Measurements from ENCODE around the gene ACVR1C. TPM values are rescaled to one million over a fixed set of nuclear protein-coding genes. Genes with fewer than 3 reads are reported as not detected.
"Not testable (repeated sequence)": the region's sequence is repeated elsewhere in the genome, so short reads cannot be mapped to it uniquely, and the experiment has no call there.

Gene ACVR1C
- total RNA-seq, 1 experiment from 2014 or later = not detected

GRCh38 chr2:157593411-157593810 is 35.3 kb downstream of the ACVR1C start:
- in situ Hi-C loops (cut with HindIII; ENCODE audit: low pct_unique_long_range_greater_than_20kb, low sequenced_read_pairs) = no loop called here
- DNase-seq (ENCODE audit: low read depth) = no peak

- no peak for DNase-seq (ENCODE audit: low read depth)
- in situ Hi-C loops (cut with HindIII; ENCODE audit: low pct_unique_long_range_greater_than_20kb, low sequenced_read_pairs) = no loop called here
Observed at GRCh38 chr2:157592948-157593347, 35.7 kb downstream of the ACVR1C start.

DNA sequence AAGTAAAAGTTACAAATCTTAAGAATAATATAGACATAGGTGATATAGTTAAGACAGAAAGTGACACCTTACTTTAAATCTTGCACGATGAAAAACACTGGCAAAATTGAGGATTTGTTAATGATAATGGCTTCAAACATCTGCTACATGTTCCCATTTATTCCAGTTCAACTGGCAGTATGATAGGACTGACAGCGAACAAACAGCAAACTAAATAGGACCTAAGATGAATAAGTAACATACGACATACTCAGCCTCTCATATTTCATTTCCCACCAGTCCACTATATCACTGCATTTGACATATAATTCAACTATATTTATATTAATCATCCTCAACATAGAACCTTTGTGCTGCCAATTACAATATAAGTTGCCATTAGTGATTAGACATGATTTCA is 36.3 kb downstream of the ACVR1C start:
- in situ Hi-C loops (cut with HindIII; ENCODE audit: low pct_unique_long_range_greater_than_20kb, low sequenced_read_pairs) = no loop called here
- no peak for DNase-seq (ENCODE audit: low read depth)

DNA sequence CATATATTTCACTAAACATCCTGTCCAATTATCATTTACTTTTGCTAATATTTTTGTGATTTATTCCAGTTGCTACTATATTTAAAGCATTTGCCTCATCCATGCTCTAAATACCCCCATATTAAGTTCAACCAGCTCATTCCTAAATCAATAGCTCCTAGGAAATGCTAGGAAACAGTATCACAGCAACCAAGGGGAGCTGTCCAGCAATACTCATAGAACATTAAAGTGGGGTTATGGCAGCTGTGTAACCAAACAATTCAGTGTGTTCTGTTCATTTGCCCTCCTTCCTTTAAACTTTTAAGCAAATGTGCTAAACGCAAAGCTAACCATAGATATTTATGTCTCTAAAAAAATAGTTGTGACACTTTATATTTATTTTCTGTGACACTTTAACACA is 41.1 kb downstream of the ACVR1C start:
- in situ Hi-C loops (cut with HindIII; ENCODE audit: low pct_unique_long_range_greater_than_20kb, low sequenced_read_pairs) = no loop called here
- DNase-seq (ENCODE audit: low read depth) = no peak

DNA sequence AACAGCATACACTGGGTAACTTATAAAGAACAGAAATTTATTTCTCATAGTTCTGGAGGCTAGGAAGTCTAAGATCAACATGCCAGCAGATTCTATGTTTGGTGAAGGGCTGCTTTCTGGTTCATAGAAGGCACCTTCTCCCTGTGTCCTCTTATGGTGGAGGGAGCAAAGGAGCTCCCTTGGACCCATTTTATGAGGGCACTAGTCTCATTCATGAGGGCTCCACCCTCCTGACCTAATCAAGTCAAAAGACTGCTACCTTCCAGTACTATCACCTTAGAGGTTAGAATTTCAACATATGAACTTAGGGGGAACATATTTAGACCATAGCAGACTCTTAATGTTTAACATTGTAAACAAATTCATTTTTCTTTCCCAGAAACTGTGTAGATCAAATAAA is 54.5 kb downstream of the ACVR1C start:
- DNase-seq (ENCODE audit: low read depth) = no peak
- in situ Hi-C loops (cut with HindIII; ENCODE audit: low pct_unique_long_range_greater_than_20kb, low sequenced_read_pairs) = no loop called here

GRCh38 chr2:157572725-157573124 is 55.9 kb downstream of the ACVR1C start:
- no peak for DNase-seq (ENCODE audit: low read depth)
- in situ Hi-C loops (cut with HindIII; ENCODE audit: low pct_unique_long_range_greater_than_20kb, low sequenced_read_pairs) = no loop called here

GRCh38 chr2:157566623-157567022 is 62.0 kb downstream of the ACVR1C start:
- in situ Hi-C loops (cut with HindIII; ENCODE audit: low pct_unique_long_range_greater_than_20kb, low sequenced_read_pairs); DNase-seq (ENCODE audit: low read depth): not testable (repeated sequence)

GRCh38 chr2:157566113-157566512 is 62.6 kb downstream of the ACVR1C start:
- DNase-seq (ENCODE audit: low read depth); in situ Hi-C loops (cut with HindIII; ENCODE audit: low pct_unique_long_range_greater_than_20kb, low sequenced_read_pairs): not testable (repeated sequence)

DNA sequence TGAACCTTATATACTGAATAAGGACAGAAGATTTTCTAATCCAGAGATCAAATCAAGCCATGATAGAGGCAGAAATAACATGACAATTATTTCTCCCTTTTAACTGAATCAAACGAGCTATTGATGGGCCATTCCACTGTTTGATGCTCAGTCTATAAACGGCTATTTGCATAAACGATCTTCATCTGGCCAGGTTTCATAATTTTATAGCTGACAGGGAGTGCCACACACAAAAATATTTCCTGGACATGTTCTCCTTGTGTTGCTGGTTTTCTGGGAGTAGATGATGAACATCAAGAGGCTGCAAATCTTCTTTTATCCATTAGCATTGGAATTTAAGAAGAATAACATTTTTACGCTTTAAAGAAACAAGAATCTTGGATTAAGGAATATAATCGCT is 63.1 kb downstream of the ACVR1C start:
- in situ Hi-C loops (cut with HindIII; ENCODE audit: low pct_unique_long_range_greater_than_20kb, low sequenced_read_pairs) = no loop called here
- no peak for DNase-seq (ENCODE audit: low read depth)

DNA sequence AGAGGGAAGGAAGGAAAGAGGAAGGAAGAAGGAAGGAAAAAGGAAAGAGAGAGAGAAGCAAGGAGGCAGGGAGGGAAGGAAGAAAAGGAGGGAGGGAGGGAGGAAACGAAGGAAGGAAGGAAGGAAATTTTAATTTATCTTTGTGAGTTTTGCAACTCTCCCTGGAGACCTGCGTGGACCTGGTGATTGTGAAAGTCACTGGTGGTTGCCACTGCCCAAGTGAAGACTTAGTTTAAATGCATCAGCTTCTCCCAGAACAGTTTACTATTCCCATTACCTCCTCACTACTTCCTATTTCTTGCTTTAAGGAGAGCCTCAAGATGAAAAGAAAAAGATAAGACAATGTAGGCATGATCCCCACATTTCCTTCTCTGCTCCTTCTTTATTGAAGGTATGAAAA is 68.8 kb downstream of the ACVR1C start:
- no peak for DNase-seq (ENCODE audit: low read depth)
- in situ Hi-C loops (cut with HindIII; ENCODE audit: low pct_unique_long_range_greater_than_20kb, low sequenced_read_pairs) = no loop called here

DNA sequence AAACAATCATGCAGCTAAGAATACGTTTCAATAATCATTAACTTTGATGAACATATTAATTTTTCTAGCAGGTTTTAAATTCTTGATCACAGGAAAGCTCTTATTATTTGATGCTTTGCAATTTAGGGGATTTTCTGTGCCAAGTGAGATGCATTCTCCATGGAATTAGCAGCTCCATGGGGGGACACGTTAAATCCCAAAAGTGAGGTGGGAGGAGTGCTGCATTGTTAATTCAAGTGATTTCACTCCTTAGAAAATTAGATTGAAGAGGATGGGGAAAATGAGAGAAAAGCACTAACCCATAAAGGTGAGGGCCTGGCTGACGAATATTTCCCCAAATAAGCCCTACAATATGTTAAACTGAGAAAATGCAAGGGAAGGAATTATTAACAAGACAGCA is 69.2 kb downstream of the ACVR1C start:
- no peak for DNase-seq (ENCODE audit: low read depth)
- in situ Hi-C loops (cut with HindIII; ENCODE audit: low pct_unique_long_range_greater_than_20kb, low sequenced_read_pairs) = no loop called here

- DNase-seq (ENCODE audit: low read depth) = no peak
- in situ Hi-C loops (cut with HindIII; ENCODE audit: low pct_unique_long_range_greater_than_20kb, low sequenced_read_pairs) = no loop called here
Observed at GRCh38 chr2:157559061-157559460, 69.6 kb downstream of the ACVR1C start.

DNA sequence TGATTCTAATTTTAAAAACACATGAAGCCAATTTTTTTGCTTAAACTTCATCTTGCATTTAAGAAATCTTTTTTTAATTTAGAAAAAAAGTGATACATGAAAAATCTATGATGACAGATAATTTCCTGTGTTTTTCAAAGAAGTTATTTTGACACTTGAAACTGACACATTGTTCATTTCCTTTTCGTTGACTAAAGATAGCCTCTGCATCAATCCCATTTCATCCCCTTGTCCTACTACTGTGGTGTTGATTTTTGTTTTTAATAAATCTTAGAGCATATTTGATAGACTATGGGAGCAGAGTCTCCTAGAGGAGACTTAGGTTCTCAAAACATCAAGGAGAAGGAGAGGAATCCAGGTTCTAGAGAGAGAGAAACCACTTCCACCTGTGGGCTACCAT is 70.9 kb downstream of the ACVR1C start:
- in situ Hi-C loops (cut with HindIII; ENCODE audit: low pct_unique_long_range_greater_than_20kb, low sequenced_read_pairs) = no loop called here
- no peak for DNase-seq (ENCODE audit: low read depth)

GRCh38 chr2:157540102-157540501 is 88.6 kb downstream of the ACVR1C start:
- in situ Hi-C loops (cut with HindIII; ENCODE audit: low pct_unique_long_range_greater_than_20kb, low sequenced_read_pairs) = no loop called here
- no peak for DNase-seq (ENCODE audit: low read depth)

DNA sequence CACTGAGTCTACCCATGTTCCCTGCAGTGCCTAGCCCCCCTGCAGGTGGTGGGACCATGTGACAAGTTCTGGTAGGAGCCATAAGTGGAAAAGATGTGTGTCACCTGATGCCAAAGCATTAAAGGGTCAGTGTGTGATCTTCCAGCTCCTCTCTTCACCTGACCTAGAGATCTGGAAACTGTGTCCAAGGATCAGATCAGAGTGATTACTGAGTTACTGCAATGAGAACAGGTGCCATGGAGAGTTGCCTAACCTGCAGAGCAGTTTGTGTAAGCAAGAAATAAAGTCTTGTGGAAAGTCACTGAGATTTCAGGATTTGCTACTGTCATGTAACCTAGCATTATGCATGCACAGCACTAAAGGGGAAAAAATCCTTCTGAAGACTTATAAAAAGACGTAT is 90.6 kb downstream of the ACVR1C start:
- in situ Hi-C loops (cut with HindIII; ENCODE audit: low pct_unique_long_range_greater_than_20kb, low sequenced_read_pairs) = no loop called here
- no peak for DNase-seq (ENCODE audit: low read depth)

DNA sequence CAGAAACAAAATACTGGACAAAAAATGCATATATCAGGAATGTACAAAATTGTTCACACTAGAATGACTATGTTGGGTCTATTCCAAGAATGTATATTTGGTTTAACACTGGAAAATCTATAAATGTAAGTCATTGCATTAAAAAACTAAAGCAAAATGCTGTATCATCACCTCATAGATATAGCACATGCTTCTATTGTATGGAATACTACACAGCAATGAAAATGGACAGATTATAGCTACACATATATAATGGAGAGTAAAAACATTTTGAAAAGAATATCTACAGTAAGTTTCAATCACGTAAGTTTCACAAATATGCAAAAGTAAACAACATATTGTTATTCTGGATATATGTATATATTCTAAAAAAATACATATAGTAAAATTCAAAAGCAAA is 91.8 kb downstream of the ACVR1C start:
- in situ Hi-C loops (cut with HindIII; ENCODE audit: low pct_unique_long_range_greater_than_20kb, low sequenced_read_pairs) = no loop called here
- DNase-seq (ENCODE audit: low read depth) = no peak

- no peak for DNase-seq (ENCODE audit: low read depth)
- in situ Hi-C loops (cut with HindIII; ENCODE audit: low pct_unique_long_range_greater_than_20kb, low sequenced_read_pairs) = no loop called here
Observed at GRCh38 chr2:157528963-157529751, 99.5 kb downstream of the ACVR1C start.

- DNase-seq (ENCODE audit: low read depth) = no peak
- in situ Hi-C loops (cut with HindIII; ENCODE audit: low pct_unique_long_range_greater_than_20kb, low sequenced_read_pairs) = no loop called here
Observed at GRCh38 chr2:157526070-157526469, 102.6 kb downstream of the ACVR1C start.

DNA sequence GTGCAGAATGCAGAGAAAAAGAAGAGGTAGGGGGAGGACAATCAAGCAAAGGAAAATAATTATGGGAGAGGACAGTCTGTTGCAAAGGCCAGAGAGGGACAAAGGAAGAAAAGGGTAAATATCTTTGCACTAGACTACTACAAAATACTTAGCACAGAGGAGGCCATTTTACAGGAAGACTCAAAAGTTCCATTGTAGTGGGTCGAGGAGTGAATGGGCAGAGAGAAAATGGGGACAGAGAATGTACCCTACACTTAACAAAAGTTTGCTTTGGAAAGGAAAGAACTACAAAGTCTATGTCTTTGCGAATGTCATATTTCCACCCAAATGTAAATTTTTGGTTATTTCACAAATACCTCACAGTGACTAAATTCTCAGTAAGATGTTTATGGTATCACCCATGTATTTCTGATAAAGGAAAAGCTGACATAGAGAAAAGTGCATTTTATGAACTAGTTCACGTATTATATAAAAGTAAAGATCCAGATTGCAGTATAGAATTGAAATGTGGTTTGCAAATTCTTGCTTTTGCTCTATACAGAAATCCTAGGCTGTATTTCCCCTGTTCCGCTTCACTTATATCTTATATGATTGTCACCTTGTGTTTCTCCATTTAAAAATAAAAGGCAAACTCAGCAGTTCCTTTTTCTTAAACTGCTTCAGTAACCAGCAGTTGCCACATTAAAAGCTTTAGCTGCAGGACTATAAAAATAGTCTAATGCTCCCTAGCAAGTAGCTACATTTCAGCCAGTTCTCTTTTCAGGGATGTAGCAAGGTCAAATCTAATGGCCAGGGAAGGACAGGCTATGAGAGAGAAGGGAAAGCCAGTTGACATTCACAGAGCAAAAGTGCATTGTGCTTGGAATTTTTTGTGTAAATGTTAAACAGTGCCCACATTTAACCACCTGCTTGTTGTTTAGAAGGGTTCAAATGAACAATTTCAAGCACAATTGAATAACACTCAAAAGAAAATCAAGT is 105.1 kb downstream of the ACVR1C start:
- in situ Hi-C loops (cut with HindIII; ENCODE audit: low pct_unique_long_range_greater_than_20kb, low sequenced_read_pairs) = no loop called here
- DNase-seq (ENCODE audit: low read depth) = no peak

All from Caki2 (cell line).